ENCODE measurements around the gene ARHGAP1.

Gene ARHGAP1

DNA sequence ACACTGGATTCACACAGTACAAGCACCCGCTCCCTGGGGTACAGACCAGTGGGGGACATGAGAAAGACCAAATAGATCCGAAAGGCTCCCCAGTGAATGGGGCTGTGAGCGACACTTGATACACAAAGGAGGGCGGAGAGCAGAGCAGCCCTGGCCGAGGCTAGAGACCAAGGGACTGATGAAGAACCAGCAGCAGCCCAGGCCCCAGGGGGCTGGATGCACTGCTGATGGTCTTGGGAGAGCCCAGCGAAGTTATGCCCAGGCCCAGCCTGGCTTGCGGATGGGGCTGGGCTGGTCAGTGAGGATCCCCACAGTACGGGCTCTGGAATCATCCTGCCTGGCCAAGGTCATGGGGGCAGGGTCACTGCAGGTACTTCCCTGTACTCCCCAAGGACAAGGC is 23.2 kb downstream of the ARHGAP1 start:
- DNase-seq (ENCODE audit: low read depth), result no peak
- TF ChIP-seq, protein P1, sequence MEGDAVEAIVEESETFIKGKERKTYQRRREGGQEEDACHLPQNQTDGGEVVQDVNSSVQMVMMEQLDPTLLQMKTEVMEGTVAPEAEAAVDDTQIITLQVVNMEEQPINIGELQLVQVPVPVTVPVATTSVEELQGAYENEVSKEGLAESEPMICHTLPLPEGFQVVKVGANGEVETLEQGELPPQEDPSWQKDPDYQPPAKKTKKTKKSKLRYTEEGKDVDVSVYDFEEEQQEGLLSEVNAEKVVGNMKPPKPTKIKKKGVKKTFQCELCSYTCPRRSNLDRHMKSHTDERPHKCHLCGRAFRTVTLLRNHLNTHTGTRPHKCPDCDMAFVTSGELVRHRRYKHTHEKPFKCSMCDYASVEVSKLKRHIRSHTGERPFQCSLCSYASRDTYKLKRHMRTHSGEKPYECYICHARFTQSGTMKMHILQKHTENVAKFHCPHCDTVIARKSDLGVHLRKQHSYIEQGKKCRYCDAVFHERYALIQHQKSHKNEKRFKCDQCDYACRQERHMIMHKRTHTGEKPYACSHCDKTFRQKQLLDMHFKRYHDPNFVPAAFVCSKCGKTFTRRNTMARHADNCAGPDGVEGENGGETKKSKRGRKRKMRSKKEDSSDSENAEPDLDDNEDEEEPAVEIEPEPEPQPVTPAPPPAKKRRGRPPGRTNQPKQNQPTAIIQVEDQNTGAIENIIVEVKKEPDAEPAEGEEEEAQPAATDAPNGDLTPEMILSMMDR (IDR thresholded peaks at IDR 0.05; ENCODE audit: low read depth, low read length, missing control alignments), result no peak

DNA sequence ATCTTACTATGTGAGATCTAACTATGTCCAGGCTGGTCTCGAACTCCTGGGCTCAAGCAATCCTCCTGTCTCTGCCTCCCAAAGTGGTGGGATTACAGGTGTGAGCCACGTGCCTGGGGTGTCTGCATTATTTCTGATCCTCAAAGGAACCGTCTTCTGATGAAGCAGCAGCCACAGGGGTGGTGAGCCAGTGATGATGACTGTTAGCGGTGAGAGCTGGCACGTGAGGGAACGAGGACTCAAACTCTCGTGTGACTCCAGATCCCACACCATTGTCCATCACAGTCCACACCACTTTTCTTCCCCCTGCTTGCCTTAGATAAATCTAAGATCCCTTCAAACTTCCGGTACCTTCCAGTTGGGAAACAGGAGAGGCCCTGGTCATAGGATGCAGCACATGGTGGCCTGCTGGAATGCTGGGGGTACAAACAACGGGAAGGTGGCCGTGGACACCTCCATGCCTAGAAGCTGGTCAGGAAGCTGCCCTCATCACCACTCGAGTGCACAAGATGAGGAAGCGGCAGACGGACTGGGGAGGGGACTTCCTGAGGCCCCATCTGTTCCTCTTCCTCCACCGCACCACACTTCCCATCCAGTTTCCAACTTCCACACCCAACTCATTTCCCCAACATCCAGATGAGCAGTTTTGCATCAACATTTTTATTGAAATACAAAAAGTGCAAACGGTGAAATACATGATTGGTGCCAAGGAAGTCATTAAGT is 23.8 kb downstream of the ARHGAP1 start:
- TF ChIP-seq, protein P1 (IDR thresholded peaks at IDR 0.05; ENCODE audit: low read depth, low read length, missing control alignments), result no peak
- no peak for DNase-seq (ENCODE audit: low read depth)
- no peak overlapping the region for H3K4me3 ChIP-seq (ENCODE audit: low read depth, low read length)

More for the DNA sequence above, 23.2 kb downstream of the ARHGAP1 start:
- no peak overlapping the region for H3K4me3 ChIP-seq (ENCODE audit: low read depth, low read length)

DNA sequence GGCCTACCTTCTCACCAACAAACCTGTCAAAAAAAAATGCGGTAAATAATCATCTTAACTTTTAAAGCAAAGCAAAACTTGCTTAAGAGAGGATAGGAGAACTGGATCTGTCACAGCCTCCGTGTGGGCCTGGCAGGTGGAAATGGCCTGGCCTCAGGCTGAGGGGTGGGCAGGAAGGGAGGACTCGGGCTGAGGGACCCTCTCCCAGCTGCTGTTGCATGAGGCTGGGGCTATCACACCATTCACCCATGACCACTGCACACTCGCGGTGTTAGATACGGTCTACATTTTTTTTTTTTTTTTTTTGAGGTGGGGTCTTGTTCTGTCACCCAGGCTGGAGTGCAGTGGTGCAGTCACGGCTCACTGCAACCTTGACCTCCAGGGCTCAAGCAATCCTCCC is 24.5 kb downstream of the ARHGAP1 start:
- TF ChIP-seq, protein P1 (IDR thresholded peaks at IDR 0.05; ENCODE audit: low read depth, low read length, missing control alignments), result no peak
- H3K4me3 ChIP-seq (ENCODE audit: low read depth, low read length), result no peak overlapping the region
- DNase-seq (ENCODE audit: low read depth), result no peak

DNA sequence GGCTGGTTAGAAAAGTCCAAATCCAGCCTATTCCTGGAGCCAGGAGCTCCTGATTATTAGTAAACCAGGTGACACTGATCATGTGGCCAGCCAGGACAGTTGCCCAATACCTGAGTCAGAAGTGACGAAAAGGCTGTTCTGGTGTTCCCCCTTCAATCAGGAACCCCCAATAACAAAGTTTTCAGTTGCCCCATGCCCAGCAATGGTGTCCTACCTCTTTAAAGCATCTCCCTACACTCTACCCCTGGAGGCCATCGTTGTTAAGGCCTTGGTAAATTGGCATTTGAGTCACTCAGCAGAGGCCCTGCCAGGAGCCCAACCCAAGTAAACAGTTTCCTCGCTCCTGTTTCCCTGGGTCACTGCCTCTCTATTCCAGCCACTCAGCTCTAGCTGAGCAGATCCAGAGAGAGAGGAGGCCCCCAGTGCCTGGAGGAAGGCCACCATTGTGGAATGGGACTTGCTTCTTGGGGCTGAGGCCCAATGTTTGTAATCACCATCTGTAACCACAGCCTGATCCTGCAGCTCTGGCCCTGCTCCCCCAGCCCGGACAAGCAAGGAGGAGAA is 25.0 kb downstream of the ARHGAP1 start:
- TF ChIP-seq, protein P1 (IDR thresholded peaks at IDR 0.05; ENCODE audit: low read depth, low read length, missing control alignments), result no peak
- no peak overlapping the region for H3K4me3 ChIP-seq (ENCODE audit: low read depth, low read length)
- DNase-seq (ENCODE audit: low read depth), result no peak

DNA sequence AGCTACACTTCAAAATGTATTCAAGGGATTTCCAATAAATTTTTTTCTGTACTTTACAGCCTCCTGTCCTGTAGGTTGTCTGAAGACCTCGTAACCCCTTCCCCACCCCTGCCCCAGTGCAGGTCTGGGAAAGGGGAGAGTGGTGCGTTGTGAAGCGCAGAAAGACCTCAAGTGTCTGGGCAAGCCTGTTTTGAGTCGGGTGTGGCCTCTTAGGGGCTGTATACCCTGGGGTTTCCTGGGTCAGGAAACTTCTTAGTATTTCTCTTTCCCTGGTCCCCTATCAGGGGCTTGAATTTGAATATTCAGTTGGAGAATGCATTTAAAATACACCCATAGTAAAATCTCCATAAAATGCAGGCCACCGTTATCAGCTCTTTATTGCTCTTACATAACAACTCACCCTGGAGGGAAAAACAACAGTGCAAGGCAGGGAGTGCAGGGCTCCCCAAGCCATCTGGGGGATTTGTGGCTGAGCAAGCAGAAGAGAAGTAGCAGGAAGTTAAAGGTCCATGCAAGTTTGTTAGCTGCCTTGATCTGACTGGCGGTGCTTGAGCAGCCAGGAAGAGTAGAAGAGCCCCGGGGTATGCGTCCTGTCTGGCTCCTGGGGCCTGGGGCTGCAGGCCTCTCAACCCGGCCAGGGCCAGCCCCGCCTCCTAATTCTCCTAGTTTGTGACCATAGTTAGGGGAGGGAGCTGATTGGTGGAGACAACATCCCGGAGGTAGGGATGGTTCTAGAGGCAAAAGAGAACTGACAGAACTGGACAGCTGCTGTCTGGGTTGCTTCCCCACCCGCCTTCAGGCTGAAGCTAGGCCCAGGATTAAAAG is 25.7 kb downstream of the ARHGAP1 start:
- H3K4me3 ChIP-seq (ENCODE audit: low read depth, low read length), result no peak overlapping the region
- TF ChIP-seq, protein P1 (IDR thresholded peaks at IDR 0.05; ENCODE audit: low read depth, low read length, missing control alignments), result no peak
- no peak for DNase-seq (ENCODE audit: low read depth)

DNA sequence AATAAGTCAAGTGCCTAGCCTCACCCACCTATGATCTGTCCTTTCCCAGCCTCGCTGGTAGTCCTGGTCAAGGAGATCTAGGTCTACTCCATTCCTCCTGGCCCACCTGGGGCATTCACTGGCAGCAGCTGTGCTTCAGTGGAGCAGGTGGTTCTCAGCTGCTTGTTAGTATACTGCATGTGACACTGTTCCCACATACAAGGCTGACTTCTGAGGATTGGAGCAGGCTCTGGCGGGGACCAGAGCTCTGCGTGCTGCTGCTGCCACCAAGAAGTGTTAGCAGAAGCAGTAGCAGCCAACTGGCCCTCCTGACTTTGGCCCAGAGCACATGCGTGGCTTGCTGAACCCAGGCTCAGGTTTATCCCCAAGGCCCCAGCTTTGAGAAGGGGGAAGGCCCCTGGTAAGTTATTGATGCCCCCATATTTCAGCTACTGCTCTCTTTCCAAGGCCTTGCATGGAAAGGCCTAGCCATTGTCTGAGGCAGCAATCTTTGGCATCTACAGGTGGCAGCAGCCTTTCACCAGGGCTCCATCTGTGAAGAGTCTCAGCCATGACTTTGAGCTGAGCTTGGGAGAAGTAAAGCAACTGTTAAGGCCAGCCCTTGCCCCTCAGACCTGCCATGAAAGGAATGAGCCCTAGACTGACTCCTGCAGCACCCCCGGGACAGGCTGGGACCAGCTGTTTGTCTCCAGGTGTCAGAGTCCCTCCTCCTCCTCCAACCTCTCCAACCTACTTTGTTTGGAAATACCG is 26.5 kb downstream of the ARHGAP1 start:
- DNase-seq (ENCODE audit: low read depth), result no peak
- TF ChIP-seq, protein P1 (IDR thresholded peaks at IDR 0.05; ENCODE audit: low read depth, low read length, missing control alignments), result no peak
- H3K4me3 ChIP-seq (ENCODE audit: low read depth, low read length), result no peak overlapping the region

Data from GM12864 (cell line).